Stimulated activated CD4-positive, alpha-beta T cell treated with anti-CD3 and anti-CD28 coated beads, Interleukin-12 subunit alpha, Interleukin-12 subunit beta, amount 100 ng/mL, for 24 hours (primary cell): Measurements from ENCODE around the gene SPATA20.

Experiments
- DNase-seq, 2 experiments: peaks; one replicate each; pipeline ENCODE4 v3.0.0-alpha.2; 2020; ENCODE audit warnings: low read depth in 2 of 2

The SPATA20 gene

GRCh38 chr17:50598487-50598886, 51.5 kb downstream of the SPATA20 start:
- no peak for DNase-seq

DNA sequence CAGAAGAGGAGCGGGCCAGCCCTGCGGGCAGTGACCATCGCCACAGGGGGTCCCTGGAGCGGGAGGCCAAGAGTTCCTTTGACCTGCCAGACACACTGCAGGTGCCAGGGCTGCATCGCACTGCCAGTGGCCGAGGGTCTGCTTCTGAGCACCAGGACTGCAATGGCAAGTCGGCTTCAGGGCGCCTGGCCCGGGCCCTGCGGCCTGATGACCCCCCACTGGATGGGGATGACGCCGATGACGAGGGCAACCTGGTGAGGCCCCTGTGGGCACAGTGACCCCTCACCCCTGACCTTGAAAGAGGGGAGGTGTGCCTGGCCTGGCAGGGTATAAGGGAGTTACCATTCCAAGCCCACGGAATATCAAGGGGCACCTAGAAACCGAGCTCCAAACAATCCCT, 52.6 kb downstream of the SPATA20 start:
- no peak for DNase-seq

DNA sequence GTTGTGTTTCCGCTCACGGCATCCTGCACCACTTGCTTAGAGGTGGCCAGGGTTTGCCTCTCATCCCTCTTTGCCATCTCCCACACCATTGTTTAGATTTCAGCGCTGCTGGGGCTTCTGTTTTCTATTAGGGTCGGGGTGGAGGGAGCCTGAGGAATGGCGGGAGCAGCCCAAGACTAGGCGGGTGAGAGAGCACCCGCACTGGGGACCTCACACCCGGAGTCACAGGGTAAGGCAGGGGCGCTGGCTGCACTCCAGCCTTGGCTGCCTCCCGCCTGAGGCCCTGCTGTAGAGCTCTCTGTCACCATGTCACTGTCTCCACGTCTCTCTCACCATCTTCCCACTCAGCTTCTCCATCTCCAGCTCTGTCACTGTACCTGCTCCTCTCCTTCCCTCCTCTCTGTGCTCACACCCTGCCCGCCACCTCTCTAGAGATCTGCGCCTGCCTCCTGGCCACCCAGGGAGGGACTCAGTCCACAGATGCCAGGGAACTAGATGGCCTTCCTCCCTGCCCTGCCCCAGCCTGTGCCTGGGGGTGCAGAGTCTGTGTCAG, 54.9 kb downstream of the SPATA20 start:
- DNase-seq, result no peak

GRCh38 chr17:50602836-50603235, 55.9 kb downstream of the SPATA20 start:
- no peak for DNase-seq

DNA sequence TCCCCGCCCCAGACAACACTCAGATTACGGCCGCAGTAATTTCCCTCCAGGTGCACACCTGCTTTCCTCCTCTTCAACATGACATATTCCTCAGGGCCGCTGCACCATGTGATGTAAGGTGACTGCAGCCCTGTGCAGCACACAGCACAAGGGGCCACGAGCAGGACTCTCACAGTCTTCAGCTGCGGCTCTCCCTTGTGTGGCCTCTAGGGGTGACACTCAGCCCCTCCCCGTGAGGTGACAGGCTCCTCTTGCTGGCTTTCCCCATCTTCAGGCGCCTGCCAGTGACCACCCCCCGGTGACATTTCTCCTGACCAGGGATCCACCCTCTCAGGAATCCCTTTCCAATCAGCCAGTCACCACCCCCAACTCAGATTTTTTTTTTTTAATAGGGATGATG, 56.4 kb downstream of the SPATA20 start:
- DNase-seq, result no peak

GRCh38 chr17:50604513-50604912, 57.5 kb downstream of the SPATA20 start:
- DNase-seq, result no peak

DNA sequence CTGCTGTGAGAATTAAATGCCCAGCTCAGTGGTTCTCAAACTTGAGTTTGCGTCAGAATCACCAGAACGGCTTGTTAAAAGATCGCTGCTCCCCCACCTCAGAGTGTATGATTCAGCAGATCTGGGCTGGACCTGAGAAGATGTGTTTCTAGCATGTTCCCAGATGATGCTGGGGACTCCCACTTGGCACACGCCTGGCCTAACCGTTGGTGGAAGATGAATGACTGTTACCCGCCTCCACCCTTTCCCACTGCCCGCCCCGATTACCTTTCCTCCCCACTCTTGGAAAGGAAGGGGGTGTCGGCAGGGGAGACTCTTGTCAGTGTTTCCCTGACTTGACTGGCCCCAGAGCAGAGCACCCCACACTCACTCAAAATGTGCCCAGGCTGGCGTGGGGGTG, 58.5 kb downstream of the SPATA20 start:
- no peak for DNase-seq
